ENCODE results near the gene TANC1.

- no peak for TF ChIP-seq CTCF (IDR thresholded peaks at IDR 0.05)
- TF ChIP-seq ZFX (IDR thresholded peaks at IDR 0.05; ENCODE audit: borderline replicate concordance) = no peak
These were observed 151.3 kb downstream of the TANC1 start for GRCh38 chr2:159119652-159120257.
